Neural cell (in vitro differentiated cells): Measurements from ENCODE around the gene TXLNA. TPM values are rescaled to one million over a fixed set of nuclear protein-coding genes. Genes with fewer than 3 reads are reported as not detected.

Source experiments
- H2AFZ ChIP-seq: fragments of 200-600, 300-800 bp; sonication (generic), shearing (Covaris generic); 2 replicates; pipeline ENCODE4 v1.6.0; 2014; ENCODE audit warnings: low read depth, mild to moderate bottlenecking, antibody characterized with exemption, low read length, moderate library complexity
- H3F3A ChIP-seq: fragments of 200-600 bp; shearing (Covaris generic); 2 replicates; pipeline ENCODE4 v1.6.1; 2016; ENCODE audit warnings: mild to moderate bottlenecking, moderate library complexity, mixed read lengths, antibody characterized with exemption, low read length; ENCODE audit not compliant: insufficient read depth, poor library complexity, severe bottlenecking
- H3K27ac ChIP-seq: fragments of 200-600, 300-800 bp; sonication (generic), shearing (Covaris generic); 2 replicates; pipeline ENCODE4 v1.5.1; 2014; ENCODE audit warnings: mild to moderate bottlenecking, low read length, moderate library complexity
- H3K27me3 ChIP-seq: fragments of 300-800, 200-600 bp; sonication (generic), shearing (Covaris generic); 2 replicates; pipeline ENCODE4 v1.6.0; 2014; ENCODE audit warnings: mild to moderate bottlenecking, low read depth, low read length, moderate library complexity; ENCODE audit not compliant: insufficient read depth
- H3K36me3 ChIP-seq: fragments of 300-800, 200-600 bp; sonication (generic), shearing (Covaris generic); 2 replicates; pipeline ENCODE4 v1.5.1; 2014; ENCODE audit warnings: mild to moderate bottlenecking, antibody characterized with exemption, low read length, moderate library complexity; ENCODE audit not compliant: insufficient read depth
- H3K4me2 ChIP-seq: fragments of 300-800, 200-600 bp; sonication (generic), shearing (Covaris generic); 2 replicates; pipeline ENCODE4 v1.6.0; 2014; ENCODE audit warnings: mild to moderate bottlenecking, low read length
- H3K4me3 ChIP-seq: fragments of 300-800, 200-600 bp; sonication (generic), shearing (Covaris generic); 2 replicates; pipeline ENCODE4 v1.5.1; 2014; ENCODE audit warnings: mild to moderate bottlenecking, low read length, moderate library complexity
- H3K79me2 ChIP-seq: fragments of 200-600 bp; shearing (Covaris generic); replicated peaks from 2 replicates; pipeline ENCODE4 v1.6.0; 2014; ENCODE audit warnings: mild to moderate bottlenecking, low read length, moderate library complexity; ENCODE audit not compliant: insufficient read depth
- H3K9ac ChIP-seq: fragments of 300-800, 200-600 bp; sonication (generic), shearing (Covaris generic); 2 replicates; pipeline ENCODE4 v1.6.1; 2016; ENCODE audit warnings: mild to moderate bottlenecking, low read length, mixed read lengths
- H3K9me2 ChIP-seq: fragments of 200-600 bp; shearing (Covaris generic); 2 replicates; pipeline ENCODE4 v1.6.1; 2016; ENCODE audit warnings: mild to moderate bottlenecking, low read length, mixed read lengths; ENCODE audit not compliant: insufficient read depth
- H3K9me3 ChIP-seq: fragments of 200-600, 300-800 bp; sonication (generic), shearing (Covaris generic); 2 replicates; pipeline ENCODE4 v1.6.1; 2016; ENCODE audit warnings: mild to moderate bottlenecking, mixed run types, low read length, moderate library complexity, mixed read lengths
- H4K20me1 ChIP-seq: fragments of 200-600 bp; shearing (Covaris generic); 2 replicates; pipeline ENCODE4 v1.6.1; 2016; ENCODE audit warnings: mild to moderate bottlenecking, mixed run types; ENCODE audit not compliant: insufficient read depth
- EP300 ChIP-seq: fragments of 450-650 bp; conservative IDR thresholded peaks from 2 replicates; pipeline ENCODE4 v1.6.1; 2014; ENCODE audit warnings: antibody characterized with exemption, mild to moderate bottlenecking, moderate library complexity; ENCODE audit not compliant: poor library complexity, severe bottlenecking
- EZH2 ChIP-seq: fragments of 200-600, 300-800 bp; shearing (Covaris generic), sonication (generic); IDR thresholded peaks from 2 replicates; pipeline ENCODE4 v1.6.1; 2014; ENCODE audit warnings: antibody characterized with exemption, low read length, borderline replicate concordance, mild to moderate bottlenecking; ENCODE audit not compliant: insufficient read depth, poor library complexity, severe bottlenecking
- MXI1 ChIP-seq: fragments of 450-650 bp; conservative IDR thresholded peaks from 2 replicates; pipeline ENCODE4 v1.6.1; 2014; ENCODE audit warnings: antibody characterized with exemption, mild to moderate bottlenecking; ENCODE audit not compliant: poor library complexity, severe bottlenecking
- POLR2AphosphoS5 ChIP-seq: IDR thresholded peaks from 2 replicates; pipeline ENCODE4 v1.6.1; 2012
- RAD21 ChIP-seq: fragments of 450-650 bp; conservative IDR thresholded peaks from 2 replicates; pipeline ENCODE4 v1.6.1; 2014; ENCODE audit warnings: antibody characterized with exemption, mild to moderate bottlenecking, moderate library complexity
- SMC3 ChIP-seq: fragments of 450-650 bp; conservative IDR thresholded peaks from 2 replicates; pipeline ENCODE4 v1.6.1; 2014; ENCODE audit warnings: antibody characterized with exemption, mild to moderate bottlenecking, moderate library complexity; ENCODE audit not compliant: poor library complexity
- TAF1 ChIP-seq: IDR thresholded peaks from 2 replicates; pipeline ENCODE4 v1.6.1; 2012; ENCODE audit warnings: low read depth
- polyA plus RNA-seq: library from polyadenylated mRNA; depleted of rRNA; stranded (reverse); fragments of >200 nt; gene quantifications from 2 replicates; pipeline ENCODE4 v1.2.3, GENCODE V29; 2014
- TF ChIP-seq, protein P1 (sequence below): IDR thresholded peaks from 2 replicates; pipeline ENCODE4 v1.6.1; 2012; ENCODE audit warnings: borderline replicate concordance
- TF ChIP-seq, protein P2 (sequence below): fragments of 450-650 bp; IDR thresholded peaks from 2 replicates; pipeline ENCODE4 v1.5.1; 2014; ENCODE audit warnings: antibody characterized with exemption, mild to moderate bottlenecking, moderate library complexity; ENCODE audit not compliant: poor library complexity, severe bottlenecking

The TXLNA gene
- polyA plus RNA-seq, 1 donor from 2014 or later: 34.5 TPM

DNA sequence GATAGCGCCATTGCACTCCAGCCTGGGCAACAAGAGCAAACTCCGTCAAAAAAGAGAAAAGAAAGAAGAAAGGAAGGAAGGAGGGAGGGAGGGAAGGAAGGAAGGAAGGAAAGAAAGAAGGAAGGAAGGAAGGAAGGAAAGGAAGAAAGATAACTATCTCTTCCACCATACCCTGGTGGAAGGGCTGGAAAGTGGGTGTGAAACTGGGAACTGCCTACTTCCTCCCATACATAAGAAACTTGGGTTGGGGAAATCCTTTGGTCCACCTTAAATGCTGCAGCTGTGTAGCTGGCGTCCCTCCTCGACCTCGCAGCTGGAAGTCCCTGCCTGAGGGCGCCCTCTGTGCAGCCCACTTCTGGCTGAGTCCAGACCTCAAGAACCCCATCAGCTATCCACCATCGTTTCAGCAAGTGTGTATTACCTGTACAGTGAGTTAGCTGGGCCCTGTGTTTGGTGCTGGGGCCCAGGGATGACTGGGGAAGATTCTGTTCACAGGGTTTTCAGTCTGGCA is 62.9 kb downstream of the TXLNA start:
- H3K36me3 ChIP-seq: no peaks in the 10 kb centered on the region
- H3F3A ChIP-seq: no peaks in the 10 kb centered on the region
- no peaks in the 10 kb centered on the region for H3K9me2 ChIP-seq
- no peaks in the 10 kb centered on the region for H3K9me3 ChIP-seq
- H3K4me3 ChIP-seq: no peak overlapping the region
- no peaks in the 10 kb centered on the region for H4K20me1 ChIP-seq
- TF ChIP-seq, protein P1, sequence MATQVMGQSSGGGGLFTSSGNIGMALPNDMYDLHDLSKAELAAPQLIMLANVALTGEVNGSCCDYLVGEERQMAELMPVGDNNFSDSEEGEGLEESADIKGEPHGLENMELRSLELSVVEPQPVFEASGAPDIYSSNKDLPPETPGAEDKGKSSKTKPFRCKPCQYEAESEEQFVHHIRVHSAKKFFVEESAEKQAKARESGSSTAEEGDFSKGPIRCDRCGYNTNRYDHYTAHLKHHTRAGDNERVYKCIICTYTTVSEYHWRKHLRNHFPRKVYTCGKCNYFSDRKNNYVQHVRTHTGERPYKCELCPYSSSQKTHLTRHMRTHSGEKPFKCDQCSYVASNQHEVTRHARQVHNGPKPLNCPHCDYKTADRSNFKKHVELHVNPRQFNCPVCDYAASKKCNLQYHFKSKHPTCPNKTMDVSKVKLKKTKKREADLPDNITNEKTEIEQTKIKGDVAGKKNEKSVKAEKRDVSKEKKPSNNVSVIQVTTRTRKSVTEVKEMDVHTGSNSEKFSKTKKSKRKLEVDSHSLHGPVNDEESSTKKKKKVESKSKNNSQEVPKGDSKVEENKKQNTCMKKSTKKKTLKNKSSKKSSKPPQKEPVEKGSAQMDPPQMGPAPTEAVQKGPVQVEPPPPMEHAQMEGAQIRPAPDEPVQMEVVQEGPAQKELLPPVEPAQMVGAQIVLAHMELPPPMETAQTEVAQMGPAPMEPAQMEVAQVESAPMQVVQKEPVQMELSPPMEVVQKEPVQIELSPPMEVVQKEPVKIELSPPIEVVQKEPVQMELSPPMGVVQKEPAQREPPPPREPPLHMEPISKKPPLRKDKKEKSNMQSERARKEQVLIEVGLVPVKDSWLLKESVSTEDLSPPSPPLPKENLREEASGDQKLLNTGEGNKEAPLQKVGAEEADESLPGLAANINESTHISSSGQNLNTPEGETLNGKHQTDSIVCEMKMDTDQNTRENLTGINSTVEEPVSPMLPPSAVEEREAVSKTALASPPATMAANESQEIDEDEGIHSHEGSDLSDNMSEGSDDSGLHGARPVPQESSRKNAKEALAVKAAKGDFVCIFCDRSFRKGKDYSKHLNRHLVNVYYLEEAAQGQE: no peak
- TF ChIP-seq, protein P2, sequence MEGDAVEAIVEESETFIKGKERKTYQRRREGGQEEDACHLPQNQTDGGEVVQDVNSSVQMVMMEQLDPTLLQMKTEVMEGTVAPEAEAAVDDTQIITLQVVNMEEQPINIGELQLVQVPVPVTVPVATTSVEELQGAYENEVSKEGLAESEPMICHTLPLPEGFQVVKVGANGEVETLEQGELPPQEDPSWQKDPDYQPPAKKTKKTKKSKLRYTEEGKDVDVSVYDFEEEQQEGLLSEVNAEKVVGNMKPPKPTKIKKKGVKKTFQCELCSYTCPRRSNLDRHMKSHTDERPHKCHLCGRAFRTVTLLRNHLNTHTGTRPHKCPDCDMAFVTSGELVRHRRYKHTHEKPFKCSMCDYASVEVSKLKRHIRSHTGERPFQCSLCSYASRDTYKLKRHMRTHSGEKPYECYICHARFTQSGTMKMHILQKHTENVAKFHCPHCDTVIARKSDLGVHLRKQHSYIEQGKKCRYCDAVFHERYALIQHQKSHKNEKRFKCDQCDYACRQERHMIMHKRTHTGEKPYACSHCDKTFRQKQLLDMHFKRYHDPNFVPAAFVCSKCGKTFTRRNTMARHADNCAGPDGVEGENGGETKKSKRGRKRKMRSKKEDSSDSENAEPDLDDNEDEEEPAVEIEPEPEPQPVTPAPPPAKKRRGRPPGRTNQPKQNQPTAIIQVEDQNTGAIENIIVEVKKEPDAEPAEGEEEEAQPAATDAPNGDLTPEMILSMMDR: no peak
- TF ChIP-seq EZH2 (no peak), SMC3 (no peak), RAD21 (no peak), EP300 (no peak), MXI1 (no peak), POLR2AphosphoS5 (no peak), TAF1 (no peak)
- no peak overlapping the region for H3K9ac ChIP-seq
- H3K27ac ChIP-seq: no peak overlapping the region
- H2AFZ ChIP-seq: no peak overlapping the region
- H3K79me2 ChIP-seq: no peaks in the 10 kb centered on the region
- peaks cover 24% of the 10 kb centered on the region for H3K27me3 ChIP-seq
- no peak overlapping the region for H3K4me2 ChIP-seq

DNA sequence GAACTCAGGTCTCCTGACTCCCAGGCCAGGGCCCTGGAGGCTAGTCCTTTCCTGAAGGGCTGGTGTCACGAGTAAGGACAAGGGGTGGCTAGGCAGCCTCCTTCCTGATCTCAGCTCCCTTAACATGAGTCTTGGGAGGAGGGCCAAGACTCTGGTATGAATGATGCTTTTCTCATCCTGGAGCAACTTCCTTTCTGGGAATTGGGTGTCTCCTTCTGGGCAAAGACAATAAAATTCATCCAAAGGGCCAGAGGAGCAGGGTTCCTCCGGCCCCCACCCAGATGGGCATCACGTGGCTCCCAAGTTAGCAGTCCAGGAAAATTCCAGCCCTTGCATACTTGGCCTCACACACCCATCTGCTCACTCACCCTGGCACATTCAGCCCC is 67.4 kb downstream of the TXLNA start, which contains the start of gene FAM167B:
Gene FAM167B (plus strand): TSS at position 335 of the 386 bp plus-strand sequence. CDS start 200 bp downstream, outside the sequence.
- no peak within 1 kb of the TSS for H3K4me2 ChIP-seq
- no peaks in the 10 kb centered on the region for H3K9me2 ChIP-seq
- no peak within 1 kb of the TSS for H2AFZ ChIP-seq
- no peak within 1 kb of the TSS for H3K9ac ChIP-seq
- H3K36me3 ChIP-seq: no peaks in the 10 kb centered on the region
- peaks cover under 1% of the 10 kb centered on the region for H3K27me3 ChIP-seq
- no peak for TF ChIP-seq TAF1
- TF ChIP-seq EP300: no peak
- no peak for TF ChIP-seq POLR2AphosphoS5
- H3K27ac ChIP-seq: no peak within 1 kb of the TSS
- H3F3A ChIP-seq: no peaks in the 10 kb centered on the region
- no peaks in the 10 kb centered on the region for H3K9me3 ChIP-seq
- H4K20me1 ChIP-seq: no peaks in the 10 kb centered on the region
- no peaks in the 10 kb centered on the region for H3K79me2 ChIP-seq
- H3K4me3 ChIP-seq: no peak within 1 kb of the TSS
